B cell (primary cell): Measurements from ENCODE around the gene SLC16A1.

ENCODE experiments used
- EZH2 ChIP-seq: IDR thresholded peaks from 2 replicates; pipeline ENCODE4 v1.6.1; 2012; ENCODE audit warnings: borderline replicate concordance, low read depth, mild to moderate bottlenecking, moderate library complexity, low read length; ENCODE audit not compliant: insufficient read depth, poor library complexity, severe bottlenecking
- TF ChIP-seq, protein P1 (sequence below): fragments of 200-600 bp; IDR thresholded peaks from one replicate; pipeline ENCODE4 v1.8.0; 2022; ENCODE audit warnings: antibody characterized with exemption, mild to moderate bottlenecking

DNA sequence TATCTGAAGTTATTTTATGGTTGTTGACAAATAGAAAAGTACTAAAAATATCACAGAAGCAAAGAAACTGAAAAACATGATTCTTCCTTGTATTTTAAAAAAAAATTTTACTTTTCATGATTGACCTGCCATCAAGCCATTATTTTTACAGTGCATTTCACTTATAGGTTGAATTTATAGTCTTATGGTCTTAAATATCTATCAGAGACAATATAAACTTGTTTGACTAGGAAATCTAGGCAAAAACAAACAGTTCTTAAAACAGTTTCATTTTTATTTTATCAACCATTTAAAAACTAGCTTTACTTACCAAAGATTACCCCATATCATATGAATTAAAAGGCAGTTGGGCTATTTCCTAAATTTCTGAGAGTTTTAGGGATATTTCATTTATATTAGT is 59.2 kb downstream of the SLC16A1 start:
- TF ChIP-seq, protein P1, sequence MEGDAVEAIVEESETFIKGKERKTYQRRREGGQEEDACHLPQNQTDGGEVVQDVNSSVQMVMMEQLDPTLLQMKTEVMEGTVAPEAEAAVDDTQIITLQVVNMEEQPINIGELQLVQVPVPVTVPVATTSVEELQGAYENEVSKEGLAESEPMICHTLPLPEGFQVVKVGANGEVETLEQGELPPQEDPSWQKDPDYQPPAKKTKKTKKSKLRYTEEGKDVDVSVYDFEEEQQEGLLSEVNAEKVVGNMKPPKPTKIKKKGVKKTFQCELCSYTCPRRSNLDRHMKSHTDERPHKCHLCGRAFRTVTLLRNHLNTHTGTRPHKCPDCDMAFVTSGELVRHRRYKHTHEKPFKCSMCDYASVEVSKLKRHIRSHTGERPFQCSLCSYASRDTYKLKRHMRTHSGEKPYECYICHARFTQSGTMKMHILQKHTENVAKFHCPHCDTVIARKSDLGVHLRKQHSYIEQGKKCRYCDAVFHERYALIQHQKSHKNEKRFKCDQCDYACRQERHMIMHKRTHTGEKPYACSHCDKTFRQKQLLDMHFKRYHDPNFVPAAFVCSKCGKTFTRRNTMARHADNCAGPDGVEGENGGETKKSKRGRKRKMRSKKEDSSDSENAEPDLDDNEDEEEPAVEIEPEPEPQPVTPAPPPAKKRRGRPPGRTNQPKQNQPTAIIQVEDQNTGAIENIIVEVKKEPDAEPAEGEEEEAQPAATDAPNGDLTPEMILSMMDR, result no peak
- TF ChIP-seq EZH2, result no peak
